PC-9 (cell line): ENCODE results near the gene GPR157.

Experiments used
- CTCF ChIP-seq: fragments of 200-600 bp; sonication (generic); conservative IDR thresholded peaks from 2 replicates; pipeline ENCODE4 v1.6.1; 2017; ENCODE audit warnings: mixed run types, antibody characterized with exemption, mild to moderate bottlenecking, moderate library complexity
- EZH2 ChIP-seq: fragments of 200-600 bp; sonication (generic); IDR thresholded peaks from 2 replicates; pipeline ENCODE4 v1.8.0; 2017; ENCODE audit warnings: antibody characterized with exemption, low read depth

GRCh38 chr1:9088807-9089206, 40.1 kb downstream of the GPR157 start:
- TF ChIP-seq CTCF = no peak
- no peak for TF ChIP-seq EZH2
